ENCODE results near the gene TNFAIP3. TPM values are rescaled to one million over a fixed set of nuclear protein-coding genes. Genes with fewer than 3 reads are reported as not detected.

The TNFAIP3 gene
- total RNA-seq, 2 donors from 2014 or later = 21.9 to 26.3 TPM

- H3K4me1 ChIP-seq (ENCODE audit: control insufficient read depth in 1 of 2, low read depth in 2 of 2) = peaks cover 3 to 16% of the 10 kb centered on the region in 2 donors
- no peak for DNase-seq (ENCODE audit: low spot score)
- no peak overlapping the region for H3K4me3 ChIP-seq
- H3K27me3 ChIP-seq (replicated peaks; ENCODE audit: insufficient read depth) = no peaks in the 10 kb centered on the region
- H3K27ac ChIP-seq = no peak overlapping the region
- no peak for TF ChIP-seq CTCF (IDR thresholded peaks at IDR 0.05)
- no peak for ATAC-seq (ENCODE audit: insufficient number of reproducible peaks, low FRiP score, low read depth)
- no peaks in the 10 kb centered on the region for H3K9me3 ChIP-seq
- no peaks in the 10 kb centered on the region for H3K36me3 ChIP-seq
Observed at GRCh38 chr6:137852811-137853210, 14.2 kb upstream of the TNFAIP3 start.

DNA sequence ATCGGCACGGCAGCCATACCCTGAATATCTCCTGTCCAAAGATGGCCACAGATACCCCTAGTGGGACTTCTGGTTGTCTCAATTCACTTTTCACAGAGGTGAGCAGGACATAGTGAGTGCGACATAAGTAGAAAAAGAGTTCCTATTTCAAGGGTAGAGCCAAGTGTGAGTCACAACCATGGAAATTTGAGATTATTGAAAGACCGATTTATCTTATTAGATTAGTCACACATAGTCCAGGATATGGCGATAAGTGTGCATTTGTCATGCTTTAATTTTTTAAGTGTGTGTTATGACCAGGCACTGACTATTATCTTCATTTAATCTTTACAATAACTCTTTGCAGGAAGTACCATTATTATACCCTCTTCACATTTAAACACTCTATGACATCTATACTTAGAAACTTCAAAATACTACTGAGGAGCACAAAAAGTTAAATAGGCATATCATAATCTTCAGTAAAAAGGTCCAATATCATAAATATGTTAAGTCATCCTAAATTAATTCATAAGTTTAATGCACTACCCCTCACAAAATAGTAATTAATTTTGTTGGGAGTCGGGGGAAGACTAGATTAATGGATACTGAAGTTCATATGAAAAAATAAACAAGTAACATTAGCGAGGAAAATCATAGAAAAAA, 13.4 kb upstream of the TNFAIP3 start:
- Histone ChIP-seq H3K4me1 (ENCODE audit: control insufficient read depth in 1 of 2, low read depth in 2 of 2) (peaks cover 3 to 14% of the 10 kb centered on the region in 2 donors), H3K36me3 (no peaks in the 10 kb centered on the region), H3K4me3 (no peak overlapping the region), H3K27ac (no peak overlapping the region), H3K27me3 (replicated peaks; ENCODE audit: insufficient read depth) (no peaks in the 10 kb centered on the region), H3K9me3 (no peaks in the 10 kb centered on the region)
- ATAC-seq (ENCODE audit: insufficient number of reproducible peaks, low FRiP score, low read depth) = no peak
- no peak for TF ChIP-seq CTCF (IDR thresholded peaks at IDR 0.05)
- DNase-seq (ENCODE audit: low spot score) = no peak

- no peaks in the 10 kb centered on the region for H3K27me3 ChIP-seq (replicated peaks; ENCODE audit: insufficient read depth)
- no peaks in the 10 kb centered on the region for H3K9me3 ChIP-seq
- no peak for DNase-seq (ENCODE audit: low spot score)
- H3K36me3 ChIP-seq = no peaks in the 10 kb centered on the region
- no peak for ATAC-seq (ENCODE audit: insufficient number of reproducible peaks, low FRiP score, low read depth)
- H3K4me3 ChIP-seq = no peak overlapping the region
- H3K4me1 ChIP-seq (ENCODE audit: control insufficient read depth in 1 of 2, low read depth in 2 of 2) = no peaks in the 10 kb centered on the region
- no peak for TF ChIP-seq CTCF (IDR thresholded peaks at IDR 0.05)
- no peak overlapping the region for H3K27ac ChIP-seq
Observed at GRCh38 chr6:137856138-137856898, 10.7 kb upstream of the TNFAIP3 start.

DNA sequence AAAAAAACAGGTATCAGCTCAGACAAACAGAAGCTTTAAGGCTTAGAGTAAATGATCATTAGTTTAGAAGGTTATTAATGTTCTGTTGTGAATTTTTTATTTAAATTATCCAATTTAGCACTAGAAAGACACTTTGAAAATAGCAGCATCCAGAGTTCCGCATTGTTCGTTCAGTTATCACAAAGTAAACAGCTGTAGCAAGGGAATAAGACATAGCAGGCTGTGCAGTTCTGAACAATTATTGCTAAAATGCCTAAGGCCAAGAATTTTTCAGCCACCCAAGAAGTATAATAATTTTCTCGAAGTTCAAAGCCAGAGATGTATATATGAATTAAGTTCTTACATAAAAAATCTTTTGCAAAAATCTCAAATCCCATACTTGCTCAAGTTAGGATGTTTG, 8.0 kb upstream of the TNFAIP3 start:
- no peak for TF ChIP-seq CTCF (IDR thresholded peaks at IDR 0.05)
- no peak overlapping the region for H3K27ac ChIP-seq
- DNase-seq (ENCODE audit: low spot score) (no peak), ATAC-seq (ENCODE audit: insufficient number of reproducible peaks, low FRiP score, low read depth) (no peak)
- H3K27me3 ChIP-seq (replicated peaks; ENCODE audit: insufficient read depth) = no peaks in the 10 kb centered on the region
- peaks cover 0 to 6% of the 10 kb centered on the region in 2 donors for H3K4me1 ChIP-seq (ENCODE audit: control insufficient read depth in 1 of 2, low read depth in 2 of 2)
- H3K36me3 ChIP-seq = no peaks in the 10 kb centered on the region
- no peaks in the 10 kb centered on the region for H3K9me3 ChIP-seq
- H3K4me3 ChIP-seq = no peak overlapping the region

DNA sequence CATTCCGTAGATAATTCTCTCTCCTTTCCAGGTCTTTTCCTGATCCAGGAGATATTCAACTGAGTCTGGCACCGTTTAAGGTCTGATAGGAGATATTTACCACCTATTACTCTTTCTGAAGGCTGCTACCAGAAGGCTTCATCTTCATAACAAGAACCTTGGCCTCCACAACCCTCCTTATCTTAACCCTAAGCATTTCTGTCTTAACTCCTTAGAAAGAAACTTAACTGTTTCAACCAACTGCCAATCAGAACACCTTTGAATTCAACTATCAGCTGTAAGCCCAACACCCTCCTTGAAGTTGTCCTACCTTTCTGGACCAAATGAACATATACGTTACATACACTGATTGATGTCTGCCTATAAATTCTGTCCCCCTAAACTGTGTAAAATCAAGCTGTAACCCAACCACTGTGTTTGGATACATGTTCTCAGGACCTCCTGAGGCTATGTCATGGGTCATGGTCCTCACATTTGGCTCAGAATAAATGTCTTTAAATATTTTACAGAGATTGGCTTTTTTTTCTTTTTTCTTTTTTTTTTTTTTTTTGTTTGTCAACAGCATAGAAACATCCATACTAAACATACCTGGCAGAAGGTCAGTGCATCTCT, 6.6 kb upstream of the TNFAIP3 start:
- Histone ChIP-seq H3K36me3 (no peaks in the 10 kb centered on the region), H3K4me3 (no peak overlapping the region), H3K27ac (no peak overlapping the region), H3K27me3 (replicated peaks; ENCODE audit: insufficient read depth) (no peaks in the 10 kb centered on the region), H3K4me1 (ENCODE audit: control insufficient read depth in 1 of 2, low read depth in 2 of 2) (peaks cover 0 to 6% of the 10 kb centered on the region in 2 donors), H3K9me3 (no peaks in the 10 kb centered on the region)
- TF ChIP-seq CTCF (IDR thresholded peaks at IDR 0.05) = no peak
- ATAC-seq (ENCODE audit: insufficient number of reproducible peaks, low FRiP score, low read depth) (no peak), DNase-seq (ENCODE audit: low spot score) (no peak)
